ENCODE measurements around the gene SLC17A9. TPM values are rescaled to one million over a fixed set of nuclear protein-coding genes. Genes with fewer than 3 reads are reported as not detected.

The SLC17A9 gene
- total RNA-seq, 3 donors from 2014 or later: 2.2 to 4.9 (median 2.7) TPM

DNA sequence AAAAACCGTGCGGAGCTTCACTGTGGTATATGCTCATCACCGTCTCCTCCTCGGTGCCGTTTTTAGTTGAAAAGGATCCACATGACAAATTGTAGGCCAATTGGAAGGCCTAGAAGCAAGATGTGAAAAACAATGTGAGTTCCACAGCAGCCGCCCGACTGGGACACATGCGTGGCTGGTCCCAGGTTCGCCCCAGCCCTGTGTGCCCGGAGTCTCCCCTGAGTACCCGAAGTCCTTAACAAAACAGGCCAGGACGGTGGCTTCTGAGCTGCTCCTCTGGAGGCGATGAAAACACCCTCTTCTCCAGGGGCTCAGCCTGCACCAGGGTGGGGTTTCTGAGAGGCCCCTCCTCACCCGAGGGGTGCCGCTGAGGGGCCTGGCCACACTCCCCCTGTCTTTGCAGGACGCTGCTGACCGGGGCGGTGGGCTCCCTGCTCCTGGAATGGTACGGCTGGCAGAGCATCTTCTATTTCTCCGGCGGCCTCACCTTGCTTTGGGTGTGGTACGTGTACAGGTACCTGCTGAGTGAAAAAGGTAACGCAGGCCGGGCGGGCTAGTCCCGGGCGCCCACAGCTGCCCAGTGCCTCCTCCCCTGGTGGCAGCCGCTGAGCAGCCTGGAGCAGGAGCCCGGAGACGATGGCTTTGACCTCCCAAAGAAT is 9.8 kb downstream of the SLC17A9 start:
- Histone ChIP-seq H3K27ac (peak overlapping the region; percentile 62 to 75), H3K27me3 (no peaks in the 10 kb centered on the region), H3K36me3 (no peaks in the 10 kb centered on the region), H3K4me3 (no peak overlapping the region), H3K9me3 (no peaks in the 10 kb centered on the region), H3K4me1 (no peaks in the 10 kb centered on the region)
- intact Hi-C loops (cut with DNase I; ENCODE audit: low total_unique reads): no loop called here
- DNase-seq (ENCODE audit: low spot score in 2 of 2): no peak
- no peak for TF ChIP-seq POLR2AphosphoS5 (IDR thresholded peaks at IDR 0.05)
- no peak for TF ChIP-seq POLR2A (IDR thresholded peaks at IDR 0.05)
- TF ChIP-seq CTCF (IDR thresholded peaks at IDR 0.05): no peak

DNA sequence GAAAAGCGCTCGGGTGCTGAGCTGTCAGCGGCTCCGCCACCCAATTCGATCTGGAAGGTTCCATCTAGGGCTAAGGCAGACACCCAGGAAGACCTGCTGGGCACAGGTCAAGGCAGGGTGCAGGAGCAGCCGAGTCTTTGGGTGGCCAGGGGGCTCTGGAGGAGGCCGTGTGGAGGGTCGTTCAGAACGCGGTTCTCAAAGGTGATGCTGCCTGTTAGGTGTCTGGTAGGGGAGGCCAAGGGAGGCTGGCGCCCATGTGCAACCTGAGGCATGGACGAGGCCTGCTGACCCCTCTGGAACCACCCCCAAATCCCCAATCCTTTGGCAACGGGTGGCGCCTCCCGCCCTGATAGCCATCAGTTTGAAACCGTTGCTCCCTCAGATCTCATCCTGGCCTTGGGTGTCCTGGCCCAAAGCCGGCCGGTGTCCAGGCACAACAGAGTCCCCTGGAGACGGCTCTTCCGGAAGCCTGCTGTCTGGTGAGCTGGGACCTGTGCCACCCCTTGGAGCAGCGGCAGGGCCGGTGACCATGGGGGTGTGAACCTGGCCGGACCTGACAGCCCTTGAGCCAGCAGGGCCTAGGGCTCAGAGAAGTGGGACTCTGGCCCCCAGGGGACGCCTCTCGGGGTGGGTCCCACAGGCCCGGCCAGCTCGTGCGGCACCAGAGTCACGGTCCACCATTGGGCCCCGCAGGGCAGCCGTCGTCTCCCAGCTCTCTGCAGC is 10.5 kb downstream of the SLC17A9 start:
- Histone ChIP-seq H3K4me3 (no peak overlapping the region), H3K27ac (no peak overlapping the region), H3K4me1 (no peaks in the 10 kb centered on the region), H3K36me3 (no peaks in the 10 kb centered on the region), H3K27me3 (no peaks in the 10 kb centered on the region), H3K9me3 (no peaks in the 10 kb centered on the region)
- intact Hi-C loops (cut with DNase I; ENCODE audit: low total_unique reads): no loop called here
- DNase-seq (ENCODE audit: low spot score in 2 of 2): no peak
- no peak for TF ChIP-seq CTCF (IDR thresholded peaks at IDR 0.05)
- TF ChIP-seq POLR2A (IDR thresholded peaks at IDR 0.05): no peak
- no peak for TF ChIP-seq POLR2AphosphoS5 (IDR thresholded peaks at IDR 0.05)

GRCh38 chr20:62963614-62964397 is 11.3 kb downstream of the SLC17A9 start:
- Histone ChIP-seq H3K27ac (no peak overlapping the region), H3K27me3 (no peaks in the 10 kb centered on the region), H3K9me3 (no peaks in the 10 kb centered on the region), H3K4me1 (no peaks in the 10 kb centered on the region), H3K36me3 (no peaks in the 10 kb centered on the region), H3K4me3 (no peak overlapping the region)
- intact Hi-C loops (cut with DNase I; ENCODE audit: low total_unique reads): no loop called here
- no peak for DNase-seq (ENCODE audit: low spot score in 2 of 2)
- TF ChIP-seq CTCF (IDR thresholded peaks at IDR 0.05) (no peak), POLR2AphosphoS5 (IDR thresholded peaks at IDR 0.05) (no peak), POLR2A (IDR thresholded peaks at IDR 0.05) (no peak)

GRCh38 chr20:62964700-62965099 is 12.2 kb downstream of the SLC17A9 start:
- Histone ChIP-seq H3K27me3 (no peaks in the 10 kb centered on the region), H3K27ac (no peak overlapping the region), H3K36me3 (no peaks in the 10 kb centered on the region), H3K4me1 (no peaks in the 10 kb centered on the region), H3K9me3 (no peaks in the 10 kb centered on the region), H3K4me3 (no peak overlapping the region)
- DNase-seq (ENCODE audit: low spot score in 2 of 2): no peak
- TF ChIP-seq CTCF (IDR thresholded peaks at IDR 0.05) (no peak), POLR2AphosphoS5 (IDR thresholded peaks at IDR 0.05) (no peak), POLR2A (IDR thresholded peaks at IDR 0.05) (no peak)
- intact Hi-C loops (cut with DNase I; ENCODE audit: low total_unique reads): no loop called here

DNA sequence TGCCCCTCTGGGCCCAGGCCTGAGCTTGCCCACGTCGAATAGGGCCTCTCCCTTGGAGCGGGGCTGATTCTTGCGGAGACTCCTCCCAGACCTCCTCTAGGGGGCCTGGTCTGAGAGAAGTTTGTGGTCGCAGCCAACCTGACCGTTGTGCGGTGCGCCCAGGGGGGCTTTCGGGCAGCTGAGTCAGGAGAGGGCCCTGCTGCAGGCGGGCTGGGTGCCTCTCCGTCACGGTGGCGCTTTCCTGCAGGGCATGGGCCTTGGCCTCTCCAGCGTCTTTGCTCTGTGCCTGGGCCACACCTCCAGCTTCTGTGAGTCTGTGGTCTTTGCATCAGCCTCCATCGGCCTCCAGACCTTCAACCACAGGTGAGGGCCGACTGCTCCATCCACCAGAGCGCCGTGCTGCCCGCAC is 12.9 kb downstream of the SLC17A9 start:
- DNase-seq (ENCODE audit: low spot score in 2 of 2): no peak
- H3K4me1 ChIP-seq: no peaks in the 10 kb centered on the region
- no peak for TF ChIP-seq CTCF (IDR thresholded peaks at IDR 0.05)
- TF ChIP-seq POLR2AphosphoS5 (IDR thresholded peaks at IDR 0.05): no peak

More for the DNA sequence above, 12.9 kb downstream of the SLC17A9 start:
- intact Hi-C loops (cut with DNase I; ENCODE audit: low total_unique reads): no loop called here
- H3K36me3 ChIP-seq: no peaks in the 10 kb centered on the region
- no peaks in the 10 kb centered on the region for H3K9me3 ChIP-seq
- H3K27me3 ChIP-seq: peaks cover 0 to 4% of the 10 kb centered on the region in 2 donors
- no peak overlapping the region for H3K4me3 ChIP-seq
- H3K27ac ChIP-seq: no peak overlapping the region
